Upper lobe of left lung (tissue), 6 donors: Measurements from ENCODE around the gene EDDM3A. TPM values are rescaled to one million over a fixed set of nuclear protein-coding genes. Genes with fewer than 3 reads are reported as not detected.

Experiments used
- ATAC-seq, 2 donors: fragments of 200-7000 bp; cut with Tn5 transposase; one replicate each; pipeline ENCODE4 v1.9.1; 2022; ENCODE audit warnings: mild to moderate bottlenecking in 2 of 2, moderate library complexity in 2 of 2; ENCODE audit not compliant: low FRiP score in 2 of 2
- DNase-seq, 2 donors: peaks; one replicate each; pipeline ENCODE4 v3.0.0-alpha.2; 2019 to 2020
- H3K27ac ChIP-seq, 4 donors: fragments of 200-600 bp; sonication (generic); one replicate each; pipeline ENCODE4 v1.5.1; 2016 to 2019
- H3K27me3 ChIP-seq, 4 donors: fragments of 200-600 bp; sonication (generic); one replicate each; pipeline ENCODE4 v1.5.1; 2017 to 2019
- H3K36me3 ChIP-seq, 4 donors: fragments of 200-600 bp; sonication (generic); one replicate each; pipeline ENCODE4 v1.5.1; 2016 to 2019
- H3K4me1 ChIP-seq, 4 donors: fragments of 200-600 bp; sonication (generic); one replicate each; pipeline ENCODE4 v1.5.1; 2018 to 2019
- H3K4me3 ChIP-seq, 4 donors: fragments of 200-600 bp; sonication (generic); one replicate each; pipeline ENCODE4 v1.5.1; 2017 to 2019; ENCODE audit warnings: mild to moderate bottlenecking in 2 of 4, moderate library complexity in 1 of 4
- H3K9me3 ChIP-seq, 4 donors: fragments of 200-600 bp; sonication (generic); one replicate each; pipeline ENCODE4 v1.5.1; 2018 to 2019
- CTCF ChIP-seq, 6 experiments: fragments of 450-650 bp in 4 of 6; fragments of 200-600 bp in 2 of 6; sonication (generic) in 2 of 6; IDR thresholded peaks; one replicate each; pipeline ENCODE4 v1.5.1; 2016 to 2019; ENCODE audit warnings: antibody characterized with exemption in 6 of 6
- EP300 ChIP-seq, 4 donors: sonication (generic); formaldehyde crosslinking; IDR thresholded peaks; one replicate each; pipeline ENCODE4 v1.5.1; 2017; ENCODE audit warnings: antibody characterized with exemption in 4 of 4, control low read depth in 2 of 4
- POLR2A ChIP-seq, 4 donors: fragments of 450-650 bp; IDR thresholded peaks; one replicate each; pipeline ENCODE4 v1.5.1; 2016 to 2017; ENCODE audit warnings: antibody characterized with exemption in 4 of 4, mild to moderate bottlenecking in 2 of 4
- POLR2AphosphoS5 ChIP-seq, 2 donors: sonication (generic); formaldehyde crosslinking; IDR thresholded peaks; one replicate each; pipeline ENCODE4 v1.5.1; 2017; ENCODE audit warnings: antibody characterized with exemption in 2 of 2
- WGBS, 2 donors: methylation state at CpG; one replicate each; pipeline ENCODE4 v1.1.5; 2017 to 2018; 5-methylcytosine and 5-hydroxymethylcytosine counted together
- total RNA-seq, 6 donors: library from RNA; depleted of rRNA in 4 of 6; stranded (reverse); fragments of >200 nt in 4 of 6; gene quantifications; one replicate each; pipeline versions ENCODE4 v1.1.0 to v1.2.1, GENCODE V29; 2016 to 2021
- donor health status: DM: no; HTN: no; CAD: no; lungs with moderate emphysema.
- donor health status: DM: no; HTN: yes; CAD: no; lungs with severe emphysema.

Gene EDDM3A
- total RNA-seq, 6 donors from 2014 or later = not detected

GRCh38 chr14:20742132-20742531 is 3.6 kb upstream of the EDDM3A start:
- DNase-seq (no peak), ATAC-seq (no peak)
- no peaks in the 10 kb centered on the region for H3K9me3 ChIP-seq
- no peaks in the 10 kb centered on the region for H3K27me3 ChIP-seq
- H3K4me1 ChIP-seq = no peaks in the 10 kb centered on the region
- no peak for TF ChIP-seq EP300 (IDR thresholded peaks at IDR 0.05)
- TF ChIP-seq CTCF (IDR thresholded peaks at IDR 0.05) = no peak
- no peaks in the 10 kb centered on the region for H3K36me3 ChIP-seq
- WGBS, 2 donors = 91% methylated on average over 4 of the region's 4 CpGs
- no peak overlapping the region for H3K4me3 ChIP-seq
- H3K27ac ChIP-seq = no peak overlapping the region

- Histone ChIP-seq H3K4me1 (no peaks in the 10 kb centered on the region), H3K27ac (no peak overlapping the region), H3K4me3 (no peak overlapping the region), H3K36me3 (no peaks in the 10 kb centered on the region), H3K9me3 (no peaks in the 10 kb centered on the region), H3K27me3 (no peaks in the 10 kb centered on the region)
- DNase-seq (no peak), ATAC-seq (no peak)
- WGBS, 2 donors = 62 to 73% methylated on average over 2 of the region's 2 CpGs
- TF ChIP-seq CTCF (IDR thresholded peaks at IDR 0.05) = no peak
- TF ChIP-seq POLR2A (IDR thresholded peaks at IDR 0.05) = no peak
- TF ChIP-seq EP300 (IDR thresholded peaks at IDR 0.05) = no peak
- no peak for TF ChIP-seq POLR2AphosphoS5 (IDR thresholded peaks at IDR 0.05)
Observed at GRCh38 chr14:20743556-20743955, 2.1 kb upstream of the EDDM3A start.

- H3K4me1 ChIP-seq = no peaks in the 10 kb centered on the region
- DNase-seq = no peak
- no peaks in the 10 kb centered on the region for H3K36me3 ChIP-seq
- 89 to 92% methylated on average over 3 of the region's 3 CpGs for WGBS, 2 donors
- peaks cover 0 to 1% (median 0%) of the 10 kb centered on the region in 4 donors for H3K9me3 ChIP-seq
- no peak overlapping the region for H3K27ac ChIP-seq
- H3K4me3 ChIP-seq = no peak overlapping the region
- no peaks in the 10 kb centered on the region for H3K27me3 ChIP-seq
- no peak for ATAC-seq
- TF ChIP-seq EP300 (IDR thresholded peaks at IDR 0.05) (no peak), POLR2A (IDR thresholded peaks at IDR 0.05) (no peak), POLR2AphosphoS5 (IDR thresholded peaks at IDR 0.05) (no peak), CTCF (IDR thresholded peaks at IDR 0.05) (no peak)
Observed at GRCh38 chr14:20746566-20746965, 879 bp downstream of the EDDM3A start.

- TF ChIP-seq POLR2AphosphoS5 (IDR thresholded peaks at IDR 0.05) (no peak), EP300 (IDR thresholded peaks at IDR 0.05) (no peak), POLR2A (IDR thresholded peaks at IDR 0.05) (no peak), CTCF (IDR thresholded peaks at IDR 0.05) (no peak)
- H3K36me3 ChIP-seq = no peaks in the 10 kb centered on the region
- no peaks in the 10 kb centered on the region for H3K4me1 ChIP-seq
- peaks cover 0 to 18% (median 13%) of the 10 kb centered on the region in 4 donors for H3K9me3 ChIP-seq
- DNase-seq = no peak
- ATAC-seq = no peak
- no peak overlapping the region for H3K4me3 ChIP-seq
- WGBS, 2 donors = 79 to 87% methylated on average over 2 of the region's 2 CpGs
- no peaks in the 10 kb centered on the region for H3K27me3 ChIP-seq
- no peak overlapping the region for H3K27ac ChIP-seq
Observed at GRCh38 chr14:20748439-20748838, 2.8 kb downstream of the EDDM3A start.

GRCh38 chr14:20750194-20750593 is 4.5 kb downstream of the EDDM3A start:
- Histone ChIP-seq H3K27me3 (no peaks in the 10 kb centered on the region), H3K4me1 (peaks cover 0 to 5% (median under 1%) of the 10 kb centered on the region in 4 donors), H3K4me3 (no peak overlapping the region), H3K27ac (no peak overlapping the region), H3K36me3 (no peaks in the 10 kb centered on the region), H3K9me3 (peaks cover 0 to 18% (median 13%) of the 10 kb centered on the region in 4 donors)
- DNase-seq = no peak
- no peak for ATAC-seq
- 71 to 80% methylated on average over 1 of the region's 1 CpG for WGBS, 2 donors
- no peak for TF ChIP-seq EP300 (IDR thresholded peaks at IDR 0.05)
- no peak for TF ChIP-seq POLR2AphosphoS5 (IDR thresholded peaks at IDR 0.05)
